ENCODE measurements around the gene PSMG2. TPM values are rescaled to one million over a fixed set of nuclear protein-coding genes. Genes with fewer than 3 reads are reported as not detected.

PSMG2 gene
- total RNA-seq, 1 donor from 2014 or later: 41.9 TPM

DNA sequence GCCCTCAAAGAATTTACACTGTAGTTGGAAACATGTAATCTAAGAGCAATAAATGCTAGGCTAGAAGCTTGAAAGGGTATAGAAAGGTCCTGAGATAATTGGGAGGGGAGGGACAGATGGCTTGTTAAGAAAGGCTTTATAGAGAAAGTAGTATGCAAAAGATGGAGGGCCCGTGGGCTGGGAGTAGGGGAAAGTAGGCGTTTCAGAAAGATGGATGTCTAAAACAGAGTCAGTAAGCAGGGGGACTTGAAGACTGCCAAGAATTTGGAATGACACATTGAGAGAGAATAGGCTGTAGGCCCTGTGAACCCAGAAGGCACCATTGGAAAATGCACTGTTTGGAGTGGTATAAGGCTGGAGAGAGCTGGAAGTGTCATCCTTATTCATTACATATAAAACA is 822 bp downstream of the PSMG2 start:
- DNase-seq (ENCODE audit: low read depth) (no peak), FAIRE-seq (no peak)
- peak overlapping the region; percentile 92 for H3K4me3 ChIP-seq (ENCODE audit: low read depth, low read length)
- no peaks in the 10 kb centered on the region for H3K27me3 ChIP-seq (ENCODE audit: control insufficient read depth, insufficient read depth, low read length)
- TF ChIP-seq, protein P1, sequence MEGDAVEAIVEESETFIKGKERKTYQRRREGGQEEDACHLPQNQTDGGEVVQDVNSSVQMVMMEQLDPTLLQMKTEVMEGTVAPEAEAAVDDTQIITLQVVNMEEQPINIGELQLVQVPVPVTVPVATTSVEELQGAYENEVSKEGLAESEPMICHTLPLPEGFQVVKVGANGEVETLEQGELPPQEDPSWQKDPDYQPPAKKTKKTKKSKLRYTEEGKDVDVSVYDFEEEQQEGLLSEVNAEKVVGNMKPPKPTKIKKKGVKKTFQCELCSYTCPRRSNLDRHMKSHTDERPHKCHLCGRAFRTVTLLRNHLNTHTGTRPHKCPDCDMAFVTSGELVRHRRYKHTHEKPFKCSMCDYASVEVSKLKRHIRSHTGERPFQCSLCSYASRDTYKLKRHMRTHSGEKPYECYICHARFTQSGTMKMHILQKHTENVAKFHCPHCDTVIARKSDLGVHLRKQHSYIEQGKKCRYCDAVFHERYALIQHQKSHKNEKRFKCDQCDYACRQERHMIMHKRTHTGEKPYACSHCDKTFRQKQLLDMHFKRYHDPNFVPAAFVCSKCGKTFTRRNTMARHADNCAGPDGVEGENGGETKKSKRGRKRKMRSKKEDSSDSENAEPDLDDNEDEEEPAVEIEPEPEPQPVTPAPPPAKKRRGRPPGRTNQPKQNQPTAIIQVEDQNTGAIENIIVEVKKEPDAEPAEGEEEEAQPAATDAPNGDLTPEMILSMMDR (IDR thresholded peaks at IDR 0.05; ENCODE audit: insufficient read depth, low read length, severe bottlenecking): no peak
- H3K36me3 ChIP-seq (ENCODE audit: control insufficient read depth, insufficient read depth, low read length): peaks cover 6% of the 10 kb centered on the region

DNA sequence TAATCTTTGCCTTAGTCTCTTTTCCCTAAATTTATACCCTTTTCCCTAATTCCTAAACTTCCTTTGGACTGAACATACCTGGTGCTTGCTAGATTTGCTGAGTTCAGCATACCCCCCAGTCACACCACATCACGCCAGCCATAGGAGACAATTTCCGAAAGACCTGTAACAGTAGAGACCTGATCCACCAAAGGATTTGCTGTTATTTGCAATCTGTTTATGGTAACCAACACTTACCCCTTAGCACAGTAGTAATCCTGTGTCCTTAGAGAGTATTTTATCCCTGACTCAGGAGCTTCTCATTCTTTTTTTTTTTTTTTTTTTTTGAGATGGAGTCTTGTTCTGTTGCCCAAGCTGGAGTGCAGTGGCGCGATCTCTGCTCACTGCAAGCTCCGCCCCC is 8.6 kb downstream of the PSMG2 start:
- peaks cover 14% of the 10 kb centered on the region for H3K36me3 ChIP-seq (ENCODE audit: control insufficient read depth, insufficient read depth, low read length)
- FAIRE-seq (no peak), DNase-seq (ENCODE audit: low read depth) (no peak)
- H3K27me3 ChIP-seq (ENCODE audit: control insufficient read depth, insufficient read depth, low read length): no peaks in the 10 kb centered on the region
- H3K4me3 ChIP-seq (ENCODE audit: low read depth, low read length): no peak overlapping the region
- TF ChIP-seq, protein P1 (IDR thresholded peaks at IDR 0.05; ENCODE audit: insufficient read depth, low read length, severe bottlenecking): no peak

DNA sequence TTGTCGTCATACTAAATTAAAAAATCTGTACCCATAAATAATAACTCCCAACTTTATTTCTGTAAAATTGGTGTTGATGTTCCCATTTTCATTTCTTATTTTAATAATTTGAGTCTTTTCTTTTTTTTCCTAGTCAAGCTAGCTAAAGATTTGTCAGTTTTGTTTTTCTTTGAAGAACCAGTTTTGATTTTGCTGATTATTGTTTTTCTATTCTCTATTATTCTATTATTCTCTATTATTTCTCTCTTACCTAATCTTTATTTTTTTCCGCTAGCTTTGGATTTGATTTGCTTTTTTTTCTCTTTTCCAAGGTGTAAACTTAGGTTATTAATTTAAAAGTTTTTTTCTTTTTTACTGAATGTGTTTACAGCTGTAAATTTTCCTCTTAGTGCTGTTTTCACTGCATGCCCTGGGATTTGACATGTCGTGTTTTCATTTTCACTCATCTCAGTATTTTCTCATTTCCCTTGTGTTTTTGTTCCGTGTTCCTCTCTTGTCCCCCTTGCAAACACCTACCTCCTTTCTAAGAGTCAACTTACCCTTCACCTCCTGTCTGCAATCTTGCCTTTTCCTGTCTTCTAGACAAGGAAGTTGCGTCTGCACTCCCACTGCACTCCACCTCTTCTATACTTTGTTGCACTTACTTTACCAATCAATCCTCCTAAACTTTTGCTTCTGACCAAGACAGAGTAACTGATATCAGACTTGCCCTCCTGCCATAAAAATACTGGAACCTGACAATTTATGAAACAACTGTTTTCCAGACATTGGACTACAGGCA is 18.8 kb downstream of the PSMG2 start:
- DNase-seq (ENCODE audit: low read depth) (no peak), FAIRE-seq (no peak)
- no peaks in the 10 kb centered on the region for H3K27me3 ChIP-seq (ENCODE audit: control insufficient read depth, insufficient read depth, low read length)
- H3K36me3 ChIP-seq (ENCODE audit: control insufficient read depth, insufficient read depth, low read length): peaks cover 4% of the 10 kb centered on the region
- TF ChIP-seq, protein P1 (IDR thresholded peaks at IDR 0.05; ENCODE audit: insufficient read depth, low read length, severe bottlenecking): no peak
- H3K4me3 ChIP-seq (ENCODE audit: low read depth, low read length): no peak overlapping the region

DNA sequence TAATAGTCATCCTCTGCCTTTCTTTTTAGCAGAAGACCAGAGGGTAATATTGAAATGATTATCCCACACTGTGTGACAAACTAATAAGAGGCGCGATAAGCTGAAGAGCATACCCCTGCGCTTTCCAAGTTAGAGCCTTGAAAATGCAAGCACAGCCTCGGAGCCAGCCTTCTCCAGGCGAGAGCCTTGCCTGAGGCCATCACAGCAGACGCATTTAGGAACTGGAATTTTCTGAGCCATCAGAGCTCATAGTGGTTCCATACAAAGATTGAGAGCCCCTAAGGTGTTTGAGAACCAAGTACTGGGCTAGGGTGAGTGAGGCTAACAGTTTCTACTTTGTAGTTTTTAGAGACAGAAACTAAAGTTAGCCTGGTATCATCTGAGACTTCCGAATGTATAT is 19.9 kb downstream of the PSMG2 start:
- FAIRE-seq (no peak), DNase-seq (ENCODE audit: low read depth) (no peak)
- TF ChIP-seq, protein P1 (IDR thresholded peaks at IDR 0.05; ENCODE audit: insufficient read depth, low read length, severe bottlenecking): no peak
- H3K36me3 ChIP-seq (ENCODE audit: control insufficient read depth, insufficient read depth, low read length): peaks cover 5% of the 10 kb centered on the region
- H3K27me3 ChIP-seq (ENCODE audit: control insufficient read depth, insufficient read depth, low read length): no peaks in the 10 kb centered on the region
- H3K4me3 ChIP-seq (ENCODE audit: low read depth, low read length): no peak overlapping the region

DNA sequence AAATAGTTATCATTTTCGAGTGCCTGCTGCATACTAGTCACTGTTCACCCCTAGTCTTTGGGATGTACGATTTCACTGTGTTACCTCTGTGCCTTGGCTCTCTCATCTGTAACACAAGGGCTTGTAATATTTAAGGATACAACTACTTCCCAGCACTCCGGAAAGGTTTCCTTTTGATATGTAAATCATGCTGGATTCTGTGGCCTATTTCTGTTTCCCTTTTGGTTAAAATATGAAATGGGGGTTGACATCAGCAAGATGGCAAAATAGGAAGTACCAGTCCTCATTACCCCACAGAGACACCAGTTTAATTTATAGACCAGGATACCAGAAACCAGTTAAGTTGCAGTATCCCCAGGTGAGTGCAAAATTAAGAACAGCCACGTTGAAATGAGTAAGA is 23.5 kb downstream of the PSMG2 start:
- peaks cover 4% of the 10 kb centered on the region for H3K36me3 ChIP-seq (ENCODE audit: control insufficient read depth, insufficient read depth, low read length)
- TF ChIP-seq, protein P1 (IDR thresholded peaks at IDR 0.05; ENCODE audit: insufficient read depth, low read length, severe bottlenecking): no peak

More for the DNA sequence above, 23.5 kb downstream of the PSMG2 start:
- FAIRE-seq (no peak), DNase-seq (ENCODE audit: low read depth) (no peak)
- Histone ChIP-seq H3K4me3 (ENCODE audit: low read depth, low read length) (no peak overlapping the region), H3K27me3 (ENCODE audit: control insufficient read depth, insufficient read depth, low read length) (no peaks in the 10 kb centered on the region)

Measured in bronchial epithelial cell (primary cell).